Activated CD4-positive, alpha-beta T cell treated with anti-CD3 and anti-CD28 coated beads, Interleukin-2, amount 50 U/mL, for 1 hour (primary cell): ENCODE results near the gene GALNTL6.
"Not testable (repeated sequence)": the region's sequence is repeated elsewhere in the genome, so short reads cannot be mapped to it uniquely, and the experiment has no call there.

Experiments
- DNase-seq: peaks from one replicate; pipeline ENCODE4 v3.0.0-alpha.2; 2020

GALNTL6 gene

DNA sequence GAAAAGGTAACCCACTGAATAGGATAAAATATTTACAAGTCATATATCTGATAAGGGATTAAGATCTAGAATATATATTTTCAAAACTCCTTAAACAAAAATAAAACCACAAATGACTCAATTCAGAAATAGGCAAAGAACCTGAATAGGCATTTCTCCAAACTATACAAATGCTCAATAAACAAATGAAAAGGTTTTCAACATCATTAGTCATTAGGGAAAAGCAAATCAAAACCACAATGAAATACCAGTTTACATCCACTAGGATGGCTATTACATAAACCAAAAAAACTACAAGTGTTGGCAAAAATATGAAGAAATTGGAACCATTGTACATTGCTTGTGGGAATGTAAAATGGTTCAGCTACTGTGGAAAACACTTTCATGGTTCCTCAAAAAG lies 1188.4 kb downstream of the GALNTL6 start:
- DNase-seq: no peak

GRCh38 chr4:173002830-173003561 lies 1189.8 kb downstream of the GALNTL6 start:
- DNase-seq: no peak

DNA sequence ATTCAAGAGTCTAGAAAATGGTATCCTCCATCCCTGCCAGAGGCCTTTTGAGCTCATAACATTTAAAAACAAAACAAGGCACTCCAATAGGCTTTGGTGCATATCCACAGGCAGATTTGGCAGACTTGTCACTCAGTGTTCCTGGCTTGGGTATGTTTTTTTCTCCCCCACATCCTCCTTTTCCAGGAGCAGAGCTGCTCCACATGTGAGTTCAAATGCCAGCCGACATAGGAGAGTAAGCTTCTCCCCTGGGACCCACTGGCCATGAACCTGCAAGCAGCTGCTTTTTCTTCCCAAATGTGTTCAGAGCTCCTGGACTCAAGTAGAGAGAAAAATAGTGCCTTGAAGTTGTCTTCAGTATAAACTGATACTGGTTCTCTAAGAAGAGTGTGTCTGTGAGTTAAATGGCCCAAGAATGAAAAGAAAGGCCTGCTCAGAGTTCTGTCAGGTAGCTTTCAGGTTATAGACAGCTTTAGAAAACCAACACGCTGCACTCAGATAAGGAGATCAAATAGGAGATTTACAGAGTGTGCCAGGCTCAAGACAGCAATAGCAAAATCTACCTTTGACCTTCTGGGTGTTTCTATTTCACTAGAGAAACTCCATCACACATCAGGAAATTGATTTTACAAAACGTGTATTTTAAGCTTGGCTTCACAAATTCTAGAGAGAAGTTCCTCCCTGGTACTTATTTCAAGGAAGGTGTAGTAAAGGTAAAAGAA lies 1192.9 kb downstream of the GALNTL6 start:
- DNase-seq: no peak

DNA sequence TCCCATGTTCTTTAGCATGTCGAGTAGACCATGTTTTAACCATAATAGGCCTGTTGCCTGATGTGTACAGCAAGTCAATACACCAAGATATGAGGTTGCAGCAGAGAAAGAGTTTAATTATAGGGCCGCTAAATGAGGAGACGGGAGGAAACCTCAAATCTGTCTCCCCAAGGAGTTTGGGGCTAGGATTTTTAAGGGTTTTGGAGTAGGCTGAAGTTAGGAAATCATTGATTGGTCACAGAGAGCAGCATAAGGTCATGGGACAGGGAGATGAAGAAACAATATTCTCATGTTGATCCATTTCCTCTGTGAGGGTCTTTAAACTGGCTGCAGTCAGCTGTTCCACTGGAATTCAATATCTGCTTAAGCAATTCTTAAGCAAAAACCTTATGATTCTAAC lies 1195.2 kb downstream of the GALNTL6 start:
- DNase-seq: no peak

DNA sequence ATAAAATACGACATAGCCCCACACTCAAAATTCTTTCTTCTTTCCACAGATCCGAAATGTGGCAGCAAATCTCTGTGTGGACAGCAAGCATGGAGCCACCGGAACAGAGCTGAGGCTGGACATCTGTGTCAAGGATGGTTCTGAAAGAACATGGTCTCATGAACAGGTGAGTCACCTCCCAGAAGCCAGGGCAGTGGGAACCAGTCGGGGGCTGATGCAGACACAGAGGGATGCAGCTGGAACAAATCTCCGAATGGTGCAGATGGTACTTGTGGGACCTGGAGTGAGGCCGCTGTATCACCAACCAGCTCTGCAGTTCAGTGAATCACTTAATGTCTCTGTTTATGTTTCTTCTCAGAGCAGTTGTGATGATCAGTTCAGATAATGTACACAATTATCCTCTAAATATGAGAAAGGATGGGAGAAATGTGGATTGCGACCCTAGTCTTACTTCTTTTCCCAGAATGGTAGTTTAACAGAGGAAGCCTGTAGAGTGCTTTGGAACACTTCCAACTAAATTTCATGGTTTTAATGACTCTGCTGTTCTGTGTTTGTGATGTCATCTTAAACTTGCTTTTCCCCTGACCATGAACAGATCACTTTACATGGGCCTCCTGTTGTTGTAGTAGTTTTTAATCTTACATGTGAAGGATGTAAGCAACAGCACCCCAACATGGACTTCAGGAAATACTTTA lies 1196.1 kb downstream of the GALNTL6 start:
- no peak for DNase-seq

GRCh38 chr4:173012608-173013007 lies 1199.4 kb downstream of the GALNTL6 start:
- no peak for DNase-seq

DNA sequence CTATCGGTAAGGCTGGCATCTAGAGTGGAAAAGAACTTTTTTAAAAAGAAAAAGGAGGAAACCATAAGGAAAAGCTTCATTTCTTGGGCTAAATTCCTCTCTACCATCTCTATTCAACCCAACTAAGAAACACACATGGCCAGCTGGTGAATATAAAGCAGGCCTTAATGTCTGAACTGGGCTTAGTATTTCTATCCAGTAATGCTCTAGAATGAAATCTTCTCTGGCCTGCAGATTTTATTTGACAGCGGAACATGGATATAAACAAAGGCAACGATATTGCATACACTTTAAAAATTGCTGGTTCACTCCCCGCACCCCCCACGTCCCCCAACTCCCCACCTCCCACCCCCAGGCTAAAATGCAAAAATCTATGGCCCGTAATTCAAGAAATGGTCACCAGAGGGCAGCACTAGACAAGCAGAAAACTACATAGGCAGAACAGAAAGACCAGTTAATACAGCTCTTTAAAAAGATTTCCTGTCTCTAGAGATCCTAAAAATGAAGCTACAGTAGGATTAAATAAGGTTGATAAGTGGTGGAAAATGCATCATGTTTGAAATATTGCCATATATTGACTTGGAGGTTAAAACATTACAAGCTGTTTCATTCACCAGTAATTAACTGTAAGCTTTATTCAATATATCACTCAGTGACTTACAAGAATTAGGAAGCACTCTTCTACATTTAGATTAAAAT lies 1200.2 kb downstream of the GALNTL6 start:
- peak; percentile 42 for DNase-seq

DNA sequence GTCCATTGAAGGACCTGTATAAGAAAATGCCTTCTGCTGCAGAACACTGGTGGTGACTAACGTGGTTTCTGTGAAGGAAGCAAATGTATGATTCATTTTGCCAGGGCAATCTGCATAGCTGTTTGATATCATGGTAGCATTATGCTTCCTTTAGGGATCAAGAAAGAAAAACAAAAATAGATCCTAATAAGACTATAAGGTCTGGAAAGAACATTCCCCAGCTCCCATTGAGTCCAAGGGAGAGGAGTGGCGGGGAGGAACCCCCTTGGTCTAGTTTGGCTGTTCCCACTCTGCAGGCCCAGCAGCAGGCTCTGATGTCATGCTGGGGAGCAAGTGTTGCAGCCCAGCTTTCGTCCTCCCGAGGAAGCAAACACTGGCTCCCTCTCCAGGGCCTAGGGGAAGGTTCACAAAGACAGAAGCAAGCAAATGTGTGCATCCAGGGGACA lies 1200.9 kb downstream of the GALNTL6 start:
- no peak for DNase-seq

DNA sequence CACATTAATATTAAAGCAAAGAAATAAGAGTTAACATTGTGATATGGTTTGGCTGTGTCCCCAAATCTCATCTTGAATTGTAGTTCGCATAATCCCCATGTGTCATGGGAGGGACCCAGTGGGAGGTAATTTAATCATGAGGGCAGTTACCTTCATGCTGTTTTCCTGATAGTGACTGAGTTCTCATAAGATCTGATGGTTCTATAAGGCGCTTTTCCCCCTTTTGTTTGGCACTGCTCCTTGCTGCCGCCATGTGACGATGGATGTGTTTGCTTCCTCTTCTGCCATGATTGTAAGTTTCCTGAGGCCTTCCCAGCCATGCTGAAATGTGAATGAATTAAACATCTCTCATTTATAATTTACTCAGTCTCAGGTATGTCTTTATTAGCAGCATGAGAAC lies 1201.6 kb downstream of the GALNTL6 start:
- DNase-seq: no peak

DNA sequence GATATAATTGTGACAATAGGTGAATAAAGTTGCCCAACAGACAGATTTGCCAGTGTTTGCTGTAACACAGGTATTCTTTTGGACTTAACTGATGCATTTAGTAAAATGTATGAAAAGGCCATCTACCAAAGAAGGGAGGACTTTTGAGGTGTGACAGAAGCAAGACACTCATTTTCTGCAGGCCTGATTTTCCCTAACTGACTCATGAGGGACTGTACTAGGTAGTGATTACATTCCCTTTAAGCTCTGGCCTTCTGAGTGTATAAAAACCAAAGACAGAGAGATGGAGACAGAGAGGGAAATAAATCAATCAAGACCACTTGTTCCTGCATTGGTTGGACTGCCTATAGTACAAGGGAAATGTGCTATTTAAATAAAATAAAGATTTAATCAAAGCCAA lies 1204.6 kb downstream of the GALNTL6 start:
- DNase-seq: no peak

DNA sequence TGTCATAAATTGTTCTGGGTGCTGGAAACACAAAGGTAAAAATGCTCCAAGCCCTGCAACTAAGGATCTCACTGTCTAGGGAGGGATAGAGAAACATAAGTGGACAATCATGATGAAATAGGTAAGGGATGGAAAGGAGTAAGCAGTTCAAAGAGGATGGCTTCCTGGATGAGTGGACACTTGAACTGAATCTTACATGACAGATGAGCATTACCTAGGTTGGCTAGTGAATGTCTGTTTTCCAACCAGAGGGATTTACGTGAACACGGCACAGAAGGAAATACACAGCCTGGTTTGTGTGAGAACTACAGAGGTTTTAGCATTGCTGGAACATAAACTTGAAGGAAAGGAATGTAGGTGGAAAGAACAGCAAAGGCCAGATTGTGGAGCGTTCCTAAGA lies 1205.2 kb downstream of the GALNTL6 start:
- no peak for DNase-seq

DNA sequence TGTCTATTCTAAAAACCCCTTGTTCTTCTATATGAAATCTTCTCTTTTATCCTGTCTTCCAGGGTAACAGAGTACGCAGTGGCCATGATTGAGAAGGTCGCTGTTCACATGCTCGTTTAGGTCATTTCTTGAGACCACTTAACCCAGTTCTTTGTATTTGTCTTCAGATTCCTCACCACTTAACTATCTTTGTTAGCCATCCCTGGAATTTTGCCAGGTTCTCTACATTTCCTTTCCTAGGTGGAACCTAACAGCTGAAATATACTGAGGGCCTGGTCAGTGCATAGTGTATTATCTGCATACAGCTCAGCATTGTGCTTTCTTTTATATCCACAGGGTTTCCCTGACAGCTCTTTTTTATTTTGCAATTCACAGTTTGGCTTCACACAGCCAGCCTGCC lies 1206.5 kb downstream of the GALNTL6 start:
- DNase-seq: no peak

DNA sequence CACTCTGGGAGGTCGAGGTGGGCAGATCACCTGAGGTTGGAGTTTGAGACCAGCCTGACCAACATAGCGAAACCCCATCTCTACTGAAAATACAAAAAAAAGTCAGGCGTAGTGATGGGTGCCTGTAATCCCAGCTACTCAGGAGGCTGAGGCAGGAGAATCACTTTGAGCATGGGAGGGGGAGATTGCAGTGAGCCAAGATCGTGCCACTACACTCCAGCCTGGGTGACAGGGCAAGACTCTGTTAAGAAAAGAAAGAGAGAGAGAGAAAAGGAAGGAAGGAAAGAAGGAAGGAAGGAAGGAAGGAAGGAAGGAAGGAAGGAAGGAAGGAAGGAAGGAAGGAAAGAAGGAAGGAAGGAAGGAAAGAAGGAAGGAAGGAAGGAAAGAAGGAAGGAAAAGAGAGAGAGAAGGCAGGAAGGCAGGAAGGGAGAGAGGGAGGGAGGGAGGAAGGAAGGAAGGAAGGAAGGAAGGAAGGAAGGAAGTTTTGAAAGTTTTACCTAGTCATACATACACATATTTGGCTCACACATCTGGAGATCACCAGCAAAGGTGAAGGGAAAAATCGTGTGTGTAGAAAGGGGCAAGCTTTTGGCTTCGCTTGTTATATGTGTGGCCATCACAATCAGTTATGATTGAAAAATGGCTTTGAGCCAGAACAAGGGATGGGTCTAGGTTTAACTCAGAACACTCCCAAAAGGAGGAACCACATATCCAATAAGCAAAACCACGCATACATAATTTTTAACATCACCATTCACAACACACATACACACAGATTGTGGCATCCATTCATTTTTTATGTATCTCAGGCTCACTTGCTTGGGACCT lies 1208.8 kb downstream of the GALNTL6 start:
- not testable (repeated sequence) for DNase-seq

- DNase-seq: no peak
These were observed 1211.0 kb downstream of the GALNTL6 start for GRCh38 chr4:173024203-173024602.

DNA sequence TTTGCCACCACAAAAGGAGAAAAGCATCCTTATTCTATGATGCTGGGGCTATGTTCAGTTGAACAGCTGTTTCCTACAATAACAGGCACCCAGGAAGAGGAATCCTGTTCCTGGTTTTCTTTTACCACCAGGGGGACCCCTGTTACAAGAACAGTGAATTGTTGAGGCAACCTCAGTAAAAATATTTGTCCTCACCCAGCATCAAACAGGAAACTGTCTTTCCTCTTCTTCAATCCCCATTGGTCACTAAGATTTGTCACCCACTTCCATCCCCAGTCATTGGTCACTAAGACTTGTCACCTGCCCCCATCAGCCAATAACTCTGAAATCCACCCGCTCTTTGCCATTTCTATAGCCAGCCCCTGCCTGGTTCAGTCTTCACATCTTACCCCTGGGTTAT lies 1211.9 kb downstream of the GALNTL6 start:
- no peak for DNase-seq

GRCh38 chr4:173037242-173037641 lies 1224.0 kb downstream of the GALNTL6 start:
- DNase-seq: no peak

GRCh38 chr4:173038192-173038896 lies 1225.1 kb downstream of the GALNTL6 start:
- DNase-seq: no peak

GRCh38 chr4:173039617-173040577 lies 1226.7 kb downstream of the GALNTL6 start:
- no peak for DNase-seq

DNA sequence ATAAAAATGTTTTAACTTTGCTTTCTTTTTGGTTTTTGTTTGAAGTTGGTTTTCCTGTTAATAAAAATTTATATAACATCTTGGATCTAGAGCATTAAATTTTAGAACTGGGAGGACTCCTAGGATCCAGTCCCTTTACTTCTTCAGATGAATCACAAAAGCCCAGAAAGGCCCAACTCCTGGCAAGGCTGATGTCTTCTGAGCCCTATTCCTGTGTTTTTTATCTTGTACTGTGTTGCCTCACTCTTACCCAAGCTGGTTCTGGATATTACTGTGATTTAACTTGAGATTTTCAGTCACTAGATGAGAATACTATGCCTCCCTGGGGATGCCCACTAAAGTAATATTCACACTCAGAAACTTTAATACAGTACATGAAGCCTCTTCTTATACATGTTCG lies 1228.3 kb downstream of the GALNTL6 start:
- DNase-seq: no peak

- not testable (repeated sequence) for DNase-seq
These were observed 1228.9 kb downstream of the GALNTL6 start for GRCh38 chr4:173042139-173042538.
